Neural progenitor cell (in vitro differentiated cells): ENCODE results near the gene LRRC4B. TPM values are rescaled to one million over a fixed set of nuclear protein-coding genes. Genes with fewer than 3 reads are reported as not detected.
"Not testable (repeated sequence)": the region's sequence is repeated elsewhere in the genome, so short reads cannot be mapped to it uniquely, and the experiment has no call there.

Experiments
- DNase-seq: peaks from one replicate; pipeline ENCODE4 v3.0.0-alpha.2; 2016; ENCODE audit warnings: low spot score
- H2AFZ ChIP-seq: fragments of 200-600 bp; sonication (generic); replicated peaks from 2 replicates; pipeline ENCODE4 v1.6.1; 2016; ENCODE audit warnings: antibody characterized with exemption
- H3F3A ChIP-seq: fragments of 200-600 bp; sonication (generic); 2 replicates; pipeline ENCODE4 v1.6.1; 2016; ENCODE audit warnings: antibody characterized with exemption, low read depth
- H3K27ac ChIP-seq: fragments of 200-600 bp; sonication (generic); 2 replicates; pipeline ENCODE4 v1.5.1; 2016; ENCODE audit warnings: mild to moderate bottlenecking
- H3K27me3 ChIP-seq: fragments of 200-600 bp; sonication (generic); 2 replicates; pipeline ENCODE4 v1.6.1; 2016; ENCODE audit warnings: mild to moderate bottlenecking, moderate library complexity
- H3K36me3 ChIP-seq: fragments of 200-600 bp; sonication (generic); 2 replicates; pipeline ENCODE4 v1.5.1; 2016
- H3K4me1 ChIP-seq: fragments of 200-600 bp; sonication (generic); 2 replicates; pipeline ENCODE4 v1.6.1; 2016; ENCODE audit warnings: mixed run types
- H3K4me2 ChIP-seq: fragments of 200-600 bp; sonication (generic); 2 replicates; pipeline ENCODE4 v1.6.1; 2016
- H3K4me3 ChIP-seq: fragments of 200-600 bp; sonication (generic); 2 replicates; pipeline ENCODE4 v1.5.1; 2016
- H3K79me2 ChIP-seq: fragments of 200-600 bp; sonication (generic); 2 replicates; pipeline ENCODE4 v1.6.1; 2016; ENCODE audit warnings: low read depth
- H3K9ac ChIP-seq: fragments of 200-600 bp; sonication (generic); 2 replicates; pipeline ENCODE4 v1.6.1; 2016
- H3K9me3 ChIP-seq: fragments of 200-600 bp; sonication (generic); 2 replicates; pipeline ENCODE4 v1.5.1; 2016; ENCODE audit warnings: low read depth
- H4K20me1 ChIP-seq: fragments of 200-600 bp; sonication (generic); 2 replicates; pipeline ENCODE4 v1.6.1; 2016; ENCODE audit warnings: low read depth
- H3K27ac Mint-ChIP-seq: 3 replicates; pipeline ENCODE4 v1.8.0; 2021; ENCODE audit warnings: mixed read lengths
- H3K27me3 Mint-ChIP-seq: 2 replicates; pipeline ENCODE4 v1.8.0; 2022; ENCODE audit warnings: low read depth, mild to moderate bottlenecking, inconsistent platforms, moderate library complexity, mixed read lengths; ENCODE audit not compliant: insufficient read depth
- H3K36me3 Mint-ChIP-seq: 3 replicates; pipeline ENCODE4 v1.8.0; 2021; ENCODE audit warnings: mixed read lengths
- H3K4me1 Mint-ChIP-seq: 3 replicates; pipeline ENCODE4 v1.8.0; 2021; ENCODE audit warnings: mixed read lengths
- H3K4me3 Mint-ChIP-seq: 3 replicates; pipeline ENCODE4 v1.8.0; 2021; ENCODE audit warnings: mild to moderate bottlenecking, moderate library complexity, mixed read lengths
- H3K9me3 Mint-ChIP-seq: 3 replicates; pipeline ENCODE4 v1.8.0; 2020; ENCODE audit warnings: mixed read lengths
- CTCF ChIP-seq: fragments of 200-600 bp; sonication (generic); IDR thresholded peaks from 2 replicates; pipeline ENCODE4 v1.5.1; 2017; ENCODE audit warnings: antibody characterized with exemption, mild to moderate bottlenecking
- EZH2 ChIP-seq: fragments of 200-600 bp; sonication (generic); IDR thresholded peaks from 2 replicates; pipeline ENCODE4 v1.6.1; 2017; ENCODE audit warnings: antibody characterized with exemption, mild to moderate bottlenecking, moderate library complexity
- EZH2phosphoT487 ChIP-seq: fragments of 200-600 bp; sonication (generic); IDR thresholded peaks from 2 replicates; pipeline ENCODE4 v1.6.1; 2017; ENCODE audit warnings: antibody characterized with exemption
- total RNA-seq: library from RNA; depleted of rRNA; stranded (reverse); fragments of >200 nt; gene quantifications from 2 replicates; pipeline ENCODE4 v1.2.3, GENCODE V29; 2015; ENCODE audit warnings: low replicate concordance

The LRRC4B gene
- total RNA-seq, 1 donor from 2014 or later = 12.0 TPM

DNA sequence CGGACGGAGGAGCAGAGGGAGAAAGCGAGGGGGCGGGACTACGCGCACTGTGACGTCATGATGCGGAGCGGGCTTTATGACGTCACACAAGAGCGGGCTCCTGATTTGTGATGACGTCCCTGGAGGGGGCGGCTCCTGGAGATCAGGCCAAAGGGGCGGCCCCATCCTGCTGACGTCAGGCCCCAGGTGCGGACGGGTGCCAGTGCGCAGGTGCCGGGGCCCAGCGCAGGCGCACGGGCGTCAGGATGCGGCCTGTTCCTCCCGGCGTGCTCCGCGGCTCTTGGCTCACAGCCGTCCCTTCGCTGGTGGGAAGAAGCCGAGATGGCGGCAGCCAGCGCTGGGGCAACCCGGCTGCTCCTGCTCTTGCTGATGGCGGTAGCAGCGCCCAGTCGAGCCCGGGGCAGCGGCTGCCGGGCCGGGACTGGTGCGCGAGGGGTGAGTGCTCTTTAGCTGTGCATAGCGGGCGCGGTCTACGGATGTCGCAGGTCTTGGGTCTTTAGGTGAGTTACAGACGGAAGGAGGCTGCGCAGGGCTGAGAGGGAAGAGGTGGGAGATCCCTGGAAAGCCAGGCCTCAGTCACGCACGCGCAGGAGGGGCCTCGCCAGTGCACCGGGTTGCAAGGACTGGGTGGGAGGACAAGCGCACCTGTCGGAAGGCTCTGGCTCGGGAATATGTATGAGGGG lies 91.9 kb downstream of the LRRC4B start, which contains the start of the genes EMC10 and GARIN5A:
Gene EMC10, plus strand, starts transcription at position 284 of the 683 bp plus-strand sequence. Its CDS starts 38 bp downstream, at position 322.
Gene GARIN5A, minus strand, starts transcription at position 625 of the 683 bp plus-strand sequence. Its CDS starts 460 bp downstream, at position 165.
- Histone ChIP-seq H2AFZ (peak within 1 kb of the TSS; percentile 71), H3K9ac (peak within 1 kb of the TSS; percentile 68), H3K4me1 (peaks cover 4% of the 10 kb centered on the region), H3K27ac (peak within 1 kb of the TSS; percentile 80), H3K4me2 (peak within 1 kb of the TSS; percentile 84), H3K4me3 (peak within 1 kb of the TSS; percentile 69), H4K20me1 (peaks cover 14% of the 10 kb centered on the region), H3K9me3 (no peaks in the 10 kb centered on the region), H3K36me3 (no peaks in the 10 kb centered on the region), H3F3A (peaks cover 31% of the 10 kb centered on the region), H3K27me3 (no peaks in the 10 kb centered on the region), H3K79me2 (peaks cover 32% of the 10 kb centered on the region)
- Mint-ChIP-seq H3K4me1 (peaks cover 12% of the 10 kb centered on the region), H3K36me3 (peaks cover 16% of the 10 kb centered on the region), H3K9me3 (peaks cover 19% of the 10 kb centered on the region), H3K27ac (peak within 1 kb of the TSS; percentile 89), H3K27me3 (peaks cover 13% of the 10 kb centered on the region), H3K4me3 (peak within 1 kb of the TSS; percentile 98)
- peak; percentile 96 for DNase-seq
- TF ChIP-seq CTCF (no peak), EZH2phosphoT487 (no peak), EZH2 (no peak)

DNA sequence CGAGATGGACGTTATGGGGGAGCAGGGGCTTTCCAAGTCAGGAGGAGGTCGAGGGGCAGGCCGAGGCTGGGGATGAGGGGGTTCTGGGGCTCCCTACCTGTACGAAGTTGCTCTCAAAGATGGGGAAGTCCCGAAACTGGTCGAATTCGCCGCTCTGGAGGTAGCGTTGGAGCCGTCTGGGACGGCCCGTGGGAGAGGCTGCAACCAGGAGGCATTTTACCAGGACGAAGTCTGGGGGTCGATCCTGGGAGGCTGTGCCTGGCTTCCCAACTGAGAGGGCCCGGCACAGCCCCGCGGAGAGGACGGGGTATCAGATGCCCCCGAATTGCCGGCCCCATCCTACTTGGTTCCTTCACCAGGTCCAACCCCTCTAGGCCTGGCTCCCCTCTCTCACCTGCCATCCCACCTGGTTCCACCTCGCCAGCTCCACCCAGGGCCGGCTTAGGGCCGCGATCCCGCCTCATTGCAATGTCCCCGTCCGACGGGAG lies 92.5 kb downstream of the LRRC4B start:
- Mint-ChIP-seq H3K4me1 (peaks cover 12% of the 10 kb centered on the region), H3K4me3 (peak overlapping the region; percentile 98), H3K9me3 (peaks cover 19% of the 10 kb centered on the region), H3K27me3 (peaks cover 15% of the 10 kb centered on the region), H3K27ac (no peak overlapping the region), H3K36me3 (peaks cover 14% of the 10 kb centered on the region)
- DNase-seq = no peak
- Histone ChIP-seq H4K20me1 (peaks cover 14% of the 10 kb centered on the region), H3K36me3 (no peaks in the 10 kb centered on the region), H3K27ac (no peak overlapping the region), H2AFZ (peak overlapping the region; percentile 27), H3K27me3 (no peaks in the 10 kb centered on the region), H3K4me3 (peak overlapping the region; percentile 69), H3K79me2 (peaks cover 32% of the 10 kb centered on the region), H3K4me2 (no peak overlapping the region), H3F3A (peaks cover 32% of the 10 kb centered on the region), H3K4me1 (peaks cover 4% of the 10 kb centered on the region), H3K9me3 (no peaks in the 10 kb centered on the region), H3K9ac (no peak overlapping the region)
- TF ChIP-seq EZH2 (no peak), CTCF (no peak), EZH2phosphoT487 (no peak)

DNA sequence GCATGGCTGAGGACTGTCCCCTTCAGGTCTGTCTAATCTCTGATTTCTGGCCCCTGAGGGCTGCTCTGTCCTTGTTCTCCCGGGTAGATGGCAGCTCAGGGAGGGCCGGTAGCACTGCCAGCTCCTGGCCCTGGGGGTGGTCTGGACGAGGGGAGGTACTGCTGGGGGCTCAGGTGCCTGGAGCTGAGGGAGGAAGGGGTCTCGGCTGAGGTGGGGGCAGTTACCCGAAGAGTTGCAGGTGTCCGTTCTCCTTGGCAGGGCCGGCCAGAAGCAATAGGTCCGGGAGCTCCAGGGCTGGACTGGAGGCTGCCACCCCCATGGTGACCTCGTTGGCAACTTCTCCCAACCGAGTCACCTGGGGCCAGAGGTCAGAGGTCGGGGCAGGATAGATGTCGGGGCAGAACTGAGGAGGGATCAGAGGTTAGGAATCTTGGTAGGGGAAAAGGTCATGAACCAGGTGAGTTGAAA lies 93.1 kb downstream of the LRRC4B start:
- H4K20me1 ChIP-seq = peaks cover 14% of the 10 kb centered on the region
- H3K4me1 ChIP-seq = peaks cover 4% of the 10 kb centered on the region
- H3K4me3 Mint-ChIP-seq = peak overlapping the region; percentile 64
- H3K27ac Mint-ChIP-seq = peak overlapping the region; percentile 12
- H3K4me2 ChIP-seq = no peak overlapping the region
- H3K4me1 Mint-ChIP-seq = peaks cover 12% of the 10 kb centered on the region
- no peak overlapping the region for H3K27ac ChIP-seq
- no peak overlapping the region for H3K4me3 ChIP-seq
- H2AFZ ChIP-seq = no peak overlapping the region
- peaks cover 14% of the 10 kb centered on the region for H3K36me3 Mint-ChIP-seq
- no peaks in the 10 kb centered on the region for H3K36me3 ChIP-seq
- H3K9ac ChIP-seq = no peak overlapping the region
- H3K27me3 ChIP-seq = no peaks in the 10 kb centered on the region
- peaks cover 18% of the 10 kb centered on the region for H3K27me3 Mint-ChIP-seq
- TF ChIP-seq CTCF = no peak
- TF ChIP-seq EZH2 = no peak
- no peak for TF ChIP-seq EZH2phosphoT487
- peaks cover 32% of the 10 kb centered on the region for H3F3A ChIP-seq
- DNase-seq = no peak
- H3K9me3 Mint-ChIP-seq = peaks cover 19% of the 10 kb centered on the region
- H3K79me2 ChIP-seq = peaks cover 32% of the 10 kb centered on the region
- H3K9me3 ChIP-seq = no peaks in the 10 kb centered on the region

GRCh38 chr19:50473336-50473735 lies 94.9 kb downstream of the LRRC4B start:
- Mint-ChIP-seq H3K36me3 (peaks cover 10% of the 10 kb centered on the region), H3K9me3 (peaks cover 15% of the 10 kb centered on the region), H3K4me1 (peaks cover 14% of the 10 kb centered on the region), H3K27me3 (peaks cover 26% of the 10 kb centered on the region)
- peaks cover 32% of the 10 kb centered on the region for H3F3A ChIP-seq
- not testable (repeated sequence) for H3K27me3 ChIP-seq, H3K4me2 ChIP-seq, H3K27ac ChIP-seq, H3K36me3 ChIP-seq, H3K4me3 Mint-ChIP-seq, H3K9me3 ChIP-seq, H3K9ac ChIP-seq, H3K4me3 ChIP-seq, H3K4me1 ChIP-seq, DNase-seq, H2AFZ ChIP-seq, H3K27ac Mint-ChIP-seq
- peaks cover 10% of the 10 kb centered on the region for H4K20me1 ChIP-seq
- peaks cover 15% of the 10 kb centered on the region for H3K79me2 ChIP-seq
